ENCODE measurements around the gene HCRTR1. TPM values are rescaled to one million over a fixed set of nuclear protein-coding genes. Genes with fewer than 3 reads are reported as not detected.

Gene HCRTR1
- total and polyA plus RNA-seq, 2 donors (not counting 1 experiment from before 2014, with no cell fraction given), result not detected

GRCh38 chr1:31609514-31610118 lies 7.9 kb upstream of the HCRTR1 start:
- no peak overlapping the region for H2AFZ ChIP-seq (ENCODE audit: low read length)
- no peak overlapping the region for H3K27ac ChIP-seq (ENCODE audit: insufficient read depth, low read length)
- no peak for DNase-seq (ENCODE audit: low read depth in 2 of 2)
- H3K79me2 ChIP-seq (ENCODE audit: control insufficient read depth, insufficient read depth, low read length), result no peaks in the 10 kb centered on the region
- no peak overlapping the region for H3K9ac ChIP-seq (ENCODE audit: insufficient read depth, low read length)
- no peaks in the 10 kb centered on the region for H3K36me3 ChIP-seq (ENCODE audit: control insufficient read depth, insufficient read depth, low read length)
- TF ChIP-seq EZH2 (IDR thresholded peaks at IDR 0.05; ENCODE audit: low read length, missing control alignments) (no peak), CTCF (conservative IDR thresholded peaks at IDR 0.05 in 1 of 2, IDR thresholded peaks at IDR 0.05 in 1 of 2; ENCODE audit: low read depth in 1 of 2, low read length in 2 of 2) (no peak)
- no peak overlapping the region for H3K4me2 ChIP-seq (ENCODE audit: extremely low read depth, insufficient read depth, low read length)
- H3K4me3 ChIP-seq (replicated peaks in 1 of 4; ENCODE audit: control extremely low read depth in 1 of 4, insufficient read depth in 1 of 4, low read depth in 3 of 4, low read length in 4 of 4), result no peak overlapping the region
- no peaks in the 10 kb centered on the region for H3K27me3 ChIP-seq (ENCODE audit: control insufficient read depth, insufficient read depth, low read length)
- no peaks in the 10 kb centered on the region for H4K20me1 ChIP-seq (ENCODE audit: control insufficient read depth, extremely low read depth, insufficient read depth, low read length)
- H3K4me1 ChIP-seq (ENCODE audit: control insufficient read depth, extremely low read depth, insufficient read depth, low read length), result no peaks in the 10 kb centered on the region
- H3K9me3 ChIP-seq (ENCODE audit: control insufficient read depth, insufficient read depth, low read depth, low read length), result no peaks in the 10 kb centered on the region

GRCh38 chr1:31614414-31615005 lies 3.0 kb upstream of the HCRTR1 start:
- no peaks in the 10 kb centered on the region for H3K9me3 ChIP-seq (ENCODE audit: control insufficient read depth, insufficient read depth, low read depth, low read length)
- no peak for DNase-seq (ENCODE audit: low read depth in 2 of 2)
- no peaks in the 10 kb centered on the region for H3K79me2 ChIP-seq (ENCODE audit: control insufficient read depth, insufficient read depth, low read length)
- H2AFZ ChIP-seq (ENCODE audit: low read length), result no peak overlapping the region
- H3K4me2 ChIP-seq (ENCODE audit: extremely low read depth, insufficient read depth, low read length), result no peak overlapping the region
- no peaks in the 10 kb centered on the region for H4K20me1 ChIP-seq (ENCODE audit: control insufficient read depth, extremely low read depth, insufficient read depth, low read length)
- no peak overlapping the region for H3K9ac ChIP-seq (ENCODE audit: insufficient read depth, low read length)
- no peaks in the 10 kb centered on the region for H3K4me1 ChIP-seq (ENCODE audit: control insufficient read depth, extremely low read depth, insufficient read depth, low read length)
- no peak overlapping the region for H3K27ac ChIP-seq (ENCODE audit: insufficient read depth, low read length)
- H3K36me3 ChIP-seq (ENCODE audit: control insufficient read depth, insufficient read depth, low read length), result no peaks in the 10 kb centered on the region
- no peak overlapping the region for H3K4me3 ChIP-seq (replicated peaks in 1 of 4; ENCODE audit: control extremely low read depth in 1 of 4, insufficient read depth in 1 of 4, low read depth in 3 of 4, low read length in 4 of 4)
- TF ChIP-seq EZH2 (IDR thresholded peaks at IDR 0.05; ENCODE audit: low read length, missing control alignments) (no peak), CTCF (conservative IDR thresholded peaks at IDR 0.05 in 1 of 2, IDR thresholded peaks at IDR 0.05 in 1 of 2; ENCODE audit: low read depth in 1 of 2, low read length in 2 of 2) (no peak)
- peaks cover 19% of the 10 kb centered on the region for H3K27me3 ChIP-seq (ENCODE audit: control insufficient read depth, insufficient read depth, low read length)

GRCh38 chr1:31615414-31615813 lies 2.1 kb upstream of the HCRTR1 start:
- peaks cover 19% of the 10 kb centered on the region for H3K27me3 ChIP-seq (ENCODE audit: control insufficient read depth, insufficient read depth, low read length)
- H3K79me2 ChIP-seq (ENCODE audit: control insufficient read depth, insufficient read depth, low read length), result no peaks in the 10 kb centered on the region
- H3K4me2 ChIP-seq (ENCODE audit: extremely low read depth, insufficient read depth, low read length), result no peak overlapping the region
- H4K20me1 ChIP-seq (ENCODE audit: control insufficient read depth, extremely low read depth, insufficient read depth, low read length), result no peaks in the 10 kb centered on the region
- no peak overlapping the region for H3K27ac ChIP-seq (ENCODE audit: insufficient read depth, low read length)
- no peaks in the 10 kb centered on the region for H3K4me1 ChIP-seq (ENCODE audit: control insufficient read depth, extremely low read depth, insufficient read depth, low read length)
- TF ChIP-seq EZH2 (IDR thresholded peaks at IDR 0.05; ENCODE audit: low read length, missing control alignments) (no peak), CTCF (conservative IDR thresholded peaks at IDR 0.05 in 1 of 2, IDR thresholded peaks at IDR 0.05 in 1 of 2; ENCODE audit: low read depth in 1 of 2, low read length in 2 of 2) (no peak)
- no peaks in the 10 kb centered on the region for H3K9me3 ChIP-seq (ENCODE audit: control insufficient read depth, insufficient read depth, low read depth, low read length)
- peak in 1 of 2 donors; percentile 26 for DNase-seq (ENCODE audit: low read depth in 2 of 2)
- H3K36me3 ChIP-seq (ENCODE audit: control insufficient read depth, insufficient read depth, low read length), result no peaks in the 10 kb centered on the region
- H3K4me3 ChIP-seq (replicated peaks in 1 of 4; ENCODE audit: control extremely low read depth in 1 of 4, insufficient read depth in 1 of 4, low read depth in 3 of 4, low read length in 4 of 4), result no peak overlapping the region
- H2AFZ ChIP-seq (ENCODE audit: low read length), result no peak overlapping the region
- H3K9ac ChIP-seq (ENCODE audit: insufficient read depth, low read length), result no peak overlapping the region

All from fibroblast of lung (primary cell).